GM10248 (cell line): ENCODE data around the gene ACOX2.

Source experiments
- CTCF ChIA-PET: fragments of 300-600 bp; sonication (Branson Sonifier 250); formaldehyde crosslinking; extraction: SDS; loops from one replicate; lab custom pipeline; 2021; ENCODE audit warnings: antibody characterized with exemption; lab: Yijun Ruan, JAX
- POLR2A ChIA-PET: fragments of 350-650 bp; sonication (Branson Sonifier 250); formaldehyde crosslinking; extraction: SDS; loops from one replicate; lab custom pipeline; 2020; ENCODE audit warnings: antibody characterized with exemption; lab: Yijun Ruan, JAX
- DNase-seq: peaks from one replicate; pipeline ENCODE4 v3.0.0; 2012; ENCODE audit errors: extremely low spot score
- TF ChIP-seq, protein P1 (sequence below): IDR thresholded peaks from 2 replicates; pipeline ENCODE4 v1.5.1; 2012; ENCODE audit warnings: mild to moderate bottlenecking, low read depth; ENCODE audit errors: extremely low read depth, missing control alignments, control extremely low read depth

The ACOX2 gene

DNA sequence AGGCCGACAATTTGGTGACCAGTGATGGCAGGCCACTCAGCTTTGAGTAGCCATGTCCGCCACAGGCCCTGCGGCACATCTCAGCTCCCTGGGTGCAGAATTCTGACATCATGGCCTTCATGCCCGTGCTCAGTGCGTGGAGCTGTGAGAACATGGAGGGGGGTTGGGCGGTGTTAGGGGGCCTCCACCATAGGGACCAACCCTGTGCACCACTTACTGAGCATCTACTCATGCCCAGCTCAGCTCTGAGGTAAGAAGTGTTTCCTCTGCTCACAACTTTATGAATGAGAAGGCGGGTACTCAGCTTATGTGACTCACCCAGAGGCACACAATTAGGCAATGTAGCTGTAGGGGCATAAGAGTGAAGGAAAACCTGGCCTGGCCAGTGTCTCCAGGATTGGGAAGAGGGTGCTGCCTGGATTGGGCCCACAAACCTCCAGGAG lies 10.5 kb downstream of the ACOX2 start:
- ChIA-PET POLR2A (interaction anchor here (0.6 kb wide), 1 partner anchor 135 kb away, joined by 4 read pairs; no protein-coding TSS in a partner anchor), CTCF (interaction anchor here (1.2 to 2.0 kb wide), 3 partner anchors 43 to 220 kb away, joined by 3 to 10 read pairs (median 3); partner anchors contain the start of genes HTD2 and RPP14)
- TF ChIP-seq, protein P1, sequence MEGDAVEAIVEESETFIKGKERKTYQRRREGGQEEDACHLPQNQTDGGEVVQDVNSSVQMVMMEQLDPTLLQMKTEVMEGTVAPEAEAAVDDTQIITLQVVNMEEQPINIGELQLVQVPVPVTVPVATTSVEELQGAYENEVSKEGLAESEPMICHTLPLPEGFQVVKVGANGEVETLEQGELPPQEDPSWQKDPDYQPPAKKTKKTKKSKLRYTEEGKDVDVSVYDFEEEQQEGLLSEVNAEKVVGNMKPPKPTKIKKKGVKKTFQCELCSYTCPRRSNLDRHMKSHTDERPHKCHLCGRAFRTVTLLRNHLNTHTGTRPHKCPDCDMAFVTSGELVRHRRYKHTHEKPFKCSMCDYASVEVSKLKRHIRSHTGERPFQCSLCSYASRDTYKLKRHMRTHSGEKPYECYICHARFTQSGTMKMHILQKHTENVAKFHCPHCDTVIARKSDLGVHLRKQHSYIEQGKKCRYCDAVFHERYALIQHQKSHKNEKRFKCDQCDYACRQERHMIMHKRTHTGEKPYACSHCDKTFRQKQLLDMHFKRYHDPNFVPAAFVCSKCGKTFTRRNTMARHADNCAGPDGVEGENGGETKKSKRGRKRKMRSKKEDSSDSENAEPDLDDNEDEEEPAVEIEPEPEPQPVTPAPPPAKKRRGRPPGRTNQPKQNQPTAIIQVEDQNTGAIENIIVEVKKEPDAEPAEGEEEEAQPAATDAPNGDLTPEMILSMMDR = no peak
- DNase-seq = no peak

DNA sequence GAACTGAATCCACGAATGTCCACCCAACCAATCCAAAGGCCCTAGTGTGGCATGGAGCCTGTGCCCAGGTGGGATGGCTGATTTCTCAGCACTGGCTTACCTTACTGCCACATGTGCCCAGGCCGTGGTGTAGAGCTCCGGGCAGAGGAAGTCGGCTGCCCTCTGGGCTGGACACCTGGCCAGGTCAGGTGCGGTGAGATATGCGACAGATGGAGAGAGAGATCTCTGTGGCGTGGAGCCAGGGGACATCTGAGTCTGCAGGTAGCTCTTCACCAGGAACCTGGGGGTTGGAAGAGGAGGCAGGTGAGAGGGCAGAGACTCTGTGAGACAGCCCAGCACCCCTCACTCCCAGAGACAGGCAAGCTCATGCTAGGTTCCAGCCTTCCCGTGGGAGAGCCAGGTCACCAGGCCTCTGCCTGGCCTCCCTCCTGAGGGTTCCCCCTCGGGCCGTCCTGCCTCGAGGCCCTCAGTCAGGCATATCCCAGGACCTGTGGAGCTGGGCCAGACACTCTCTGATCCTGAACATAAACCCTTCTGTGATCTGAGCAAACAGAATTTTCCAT lies 12.6 kb downstream of the ACOX2 start:
- POLR2A ChIA-PET = no interaction called here
- TF ChIP-seq, protein P1 = no peak
- DNase-seq = no peak
- CTCF ChIA-PET = interaction anchor here (1.0 to 1.5 kb wide), 5 partner anchors 32 to 347 kb away, joined by 3 read pairs; partner anchors contain the start of gene KCTD6

DNA sequence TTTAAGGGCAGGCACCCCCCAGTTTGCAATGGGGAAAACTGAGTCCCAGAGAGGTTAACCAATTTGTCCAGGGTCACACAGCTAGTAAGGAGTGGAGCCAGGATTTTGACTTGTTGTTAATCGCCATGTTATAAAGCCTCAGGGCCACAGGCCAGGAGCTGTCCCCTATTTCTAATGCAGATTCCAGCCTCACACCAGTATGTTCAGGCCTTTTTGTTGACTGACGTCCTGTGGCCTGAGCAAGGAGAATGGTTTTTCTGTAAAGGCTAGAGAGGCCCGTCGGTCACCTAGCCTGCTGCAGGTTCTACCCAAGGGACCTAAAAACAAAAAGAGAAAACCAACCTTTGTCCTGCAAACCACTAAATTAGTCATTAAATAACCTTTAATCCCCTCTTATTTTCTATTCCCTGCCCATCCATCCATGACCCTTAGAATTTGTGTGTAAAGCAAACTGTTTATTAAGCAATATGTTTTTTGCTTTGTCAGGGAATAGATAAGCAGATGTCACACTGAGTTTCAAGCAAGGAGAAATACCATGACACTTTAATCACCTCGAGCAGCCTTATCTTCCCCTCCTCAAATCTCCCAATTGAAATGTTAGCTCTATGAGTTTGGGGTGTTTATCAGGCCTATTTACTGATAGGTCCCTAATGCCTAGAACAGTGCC lies 14.1 kb downstream of the ACOX2 start:
- TF ChIP-seq, protein P1 = no peak
- ChIA-PET CTCF (interaction anchor here (0.9 to 1.9 kb wide), 4 partner anchors 8 to 32 kb away, joined by 3 to 5 read pairs (median 4); no protein-coding TSS in a partner anchor), POLR2A (no interaction called here)
- no peak for DNase-seq

DNA sequence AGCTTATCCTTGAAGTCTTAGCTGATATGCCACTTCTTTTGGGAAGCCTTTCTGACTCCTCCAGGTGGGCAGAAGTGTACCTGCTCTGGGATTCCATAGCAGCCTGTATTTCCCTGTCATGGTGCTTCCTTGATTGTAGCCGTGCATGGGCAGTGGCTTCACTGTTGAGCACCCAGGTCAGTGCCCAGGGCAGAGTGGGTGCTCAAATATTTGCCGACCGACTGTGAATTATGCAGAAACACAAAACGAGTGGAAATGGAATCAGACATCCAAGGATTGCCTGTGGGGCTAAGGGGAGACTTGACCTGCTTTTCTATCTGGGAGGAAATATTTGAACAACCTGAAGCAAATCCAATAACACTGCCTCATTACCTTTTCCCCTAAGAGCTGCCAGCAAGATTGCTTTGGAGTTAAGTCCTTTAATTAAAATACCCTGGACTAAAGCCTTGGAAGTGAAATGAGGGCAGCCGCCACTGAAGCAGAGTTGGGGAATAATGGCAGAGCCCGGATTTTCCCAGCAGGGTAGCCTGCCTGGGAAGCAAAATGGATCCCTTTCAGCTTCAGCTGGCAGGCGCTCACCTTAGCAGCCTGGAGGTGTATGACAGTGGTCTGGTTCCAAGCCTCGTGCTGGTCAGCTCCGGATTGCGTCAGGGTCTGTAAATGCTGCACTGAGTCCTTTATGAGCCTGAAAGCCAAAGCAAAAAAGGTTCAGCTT lies 14.9 kb downstream of the ACOX2 start:
- POLR2A ChIA-PET = no interaction called here
- CTCF ChIA-PET = interaction anchor here (1.4 to 1.9 kb wide), 5 partner anchors 9 to 31 kb away, joined by 3 to 5 read pairs (median 4); no protein-coding TSS in a partner anchor
- TF ChIP-seq, protein P1 = no peak
- no peak for DNase-seq

DNA sequence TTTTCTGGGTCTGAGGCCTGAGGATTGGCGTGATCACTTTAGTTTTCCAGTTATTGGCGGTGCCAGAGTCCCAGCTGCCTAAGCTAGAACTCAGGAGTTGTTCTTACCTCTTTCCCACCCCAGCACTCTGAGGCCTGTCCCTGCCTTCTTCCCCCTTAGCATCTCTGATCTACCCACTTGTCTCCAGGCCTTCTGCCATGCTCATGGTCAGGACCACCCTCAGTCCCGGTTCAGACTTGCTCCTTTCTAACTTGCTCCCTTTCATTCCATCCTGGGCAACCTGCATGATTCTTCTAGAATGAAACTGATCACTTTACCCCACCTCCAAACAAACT lies 15.7 kb downstream of the ACOX2 start:
- CTCF ChIA-PET = interaction anchor here (1.3 to 2.0 kb wide), 4 partner anchors 12 to 214 kb away, joined by 3 to 6 read pairs (median 4); no protein-coding TSS in a partner anchor
- TF ChIP-seq, protein P1 = no peak
- DNase-seq = no peak
- POLR2A ChIA-PET = no interaction called here
